Measurements from ENCODE around the gene DLG1.

GRCh38 chr3:197010556-197011351 lies 287.7 kb downstream of the DLG1 start:
- TF ChIP-seq CTCF (IDR thresholded peaks at IDR 0.05; ENCODE audit: poor library complexity) = no peak
- TF ChIP-seq EZH2 (IDR thresholded peaks at IDR 0.05; ENCODE audit: borderline replicate concordance) = no peak
- TF ChIP-seq EZH2phosphoT487 (IDR thresholded peaks at IDR 0.05; ENCODE audit: low read depth, severe bottlenecking, unreplicated experiment) = no peak
